GM12873 (cell line): ENCODE measurements around the gene VMAC.

Experiments
- CTCF ChIP-seq: IDR thresholded peaks from 2 replicates; pipeline ENCODE4 v1.5.1; 2012; ENCODE audit warnings: low read depth, mild to moderate bottlenecking, moderate library complexity, low read length, control low read depth; ENCODE audit not compliant: insufficient read depth; ENCODE audit errors: missing control alignments

Gene VMAC

DNA sequence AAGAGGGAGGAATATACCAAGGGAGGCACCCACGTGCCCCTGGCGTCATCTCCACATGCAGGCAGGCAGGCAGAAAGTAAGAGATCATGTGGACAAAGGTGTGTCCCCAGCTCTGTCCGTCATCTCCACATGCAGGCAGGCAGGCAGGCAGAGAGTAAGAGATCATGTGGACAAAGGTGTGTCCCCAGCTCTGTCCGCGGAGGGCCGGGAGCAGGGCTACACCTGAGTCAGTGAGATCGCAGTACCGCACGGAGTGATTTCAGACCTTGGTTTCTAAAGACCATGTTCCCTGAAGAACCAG lies 31.6 kb downstream of the VMAC start:
- no peak for TF ChIP-seq CTCF

DNA sequence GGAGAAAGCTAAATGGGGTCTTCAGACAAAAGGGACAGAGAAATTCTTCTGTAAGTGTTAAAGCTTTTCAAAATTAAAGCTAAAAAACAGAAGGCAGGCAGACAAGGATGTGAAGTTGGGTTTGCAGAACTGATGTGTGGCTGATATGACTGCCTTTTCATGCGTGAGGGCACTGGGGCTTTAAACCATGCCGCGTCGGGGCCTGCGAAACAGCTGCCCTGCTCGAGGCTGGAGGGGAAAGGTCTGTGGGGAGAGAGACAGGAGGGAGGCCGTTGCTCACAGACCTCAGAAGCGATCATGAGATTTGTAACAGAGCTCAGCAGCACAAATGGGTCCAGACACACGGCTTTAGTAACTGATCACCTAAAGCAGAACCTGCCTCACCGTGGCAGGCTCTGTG lies 32.9 kb downstream of the VMAC start:
- TF ChIP-seq CTCF: no peak

DNA sequence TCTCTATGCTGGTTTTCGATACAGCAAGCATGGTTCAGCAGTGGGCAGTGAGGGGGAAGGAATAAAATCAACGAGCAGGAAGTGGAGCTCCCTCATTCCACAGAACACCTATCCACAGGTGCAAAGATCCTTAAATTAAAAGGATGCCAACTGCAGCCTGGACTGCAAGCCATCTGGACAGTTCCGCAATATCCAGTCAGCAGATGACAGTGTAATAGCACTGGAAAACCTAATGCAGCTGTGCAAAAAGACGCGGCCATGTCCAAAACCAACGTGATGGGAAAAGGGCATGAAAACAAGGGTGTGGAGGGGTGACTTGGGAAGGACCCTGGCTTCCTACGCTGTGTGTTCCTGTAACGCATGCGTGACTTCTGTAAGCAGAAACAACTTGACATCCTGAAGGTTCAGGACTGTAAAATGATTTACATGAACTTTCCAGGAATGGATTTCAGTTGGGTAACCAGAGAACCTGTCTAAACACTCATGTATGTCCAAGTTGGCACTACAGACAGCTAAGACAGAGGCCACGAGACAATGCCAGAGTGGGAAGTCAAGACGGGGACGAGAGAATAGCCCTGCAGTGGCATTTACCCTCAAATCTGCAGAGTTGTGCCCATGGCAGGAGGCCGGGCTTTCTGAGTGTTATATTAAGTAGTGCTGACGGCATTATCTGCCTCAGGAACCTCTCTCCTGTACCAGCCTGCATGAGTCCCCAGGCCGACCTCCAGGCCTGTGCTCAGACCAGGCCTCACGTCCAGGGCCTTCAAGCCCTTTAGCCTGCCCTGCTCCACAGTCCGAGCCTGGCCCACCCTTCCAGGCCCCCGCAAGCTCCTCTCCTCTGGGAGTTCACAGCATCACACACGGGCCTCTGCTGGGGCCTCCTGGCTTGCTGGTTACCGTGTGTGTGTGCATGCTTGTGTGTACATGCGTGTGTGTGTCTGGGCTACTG lies 35.9 kb downstream of the VMAC start:
- no peak for TF ChIP-seq CTCF

- TF ChIP-seq CTCF: no peak
Observed at GRCh38 chr19:5941673-5942072, 37.0 kb downstream of the VMAC start.

DNA sequence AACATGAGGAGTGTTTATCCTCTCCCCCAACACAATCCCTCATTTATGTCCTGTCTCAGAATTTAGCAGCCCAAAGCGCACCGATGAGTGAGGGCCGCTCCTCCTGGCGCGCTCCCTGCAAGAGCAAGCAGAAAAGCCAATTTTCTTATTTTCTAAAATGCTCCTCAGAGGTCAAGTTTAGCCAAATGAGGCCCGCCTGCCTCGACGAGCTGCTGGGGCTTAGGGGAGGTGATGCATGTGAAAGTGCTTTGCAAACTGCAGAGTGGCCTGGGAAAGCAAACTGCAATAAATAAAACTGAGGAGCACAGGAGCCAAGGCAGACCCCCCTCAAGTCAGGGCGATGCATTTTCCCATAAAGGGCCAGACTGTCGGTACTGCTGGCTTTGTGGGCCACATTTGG lies 38.4 kb downstream of the VMAC start:
- TF ChIP-seq CTCF: no peak

GRCh38 chr19:5943623-5944022 lies 39.0 kb downstream of the VMAC start:
- no peak for TF ChIP-seq CTCF

DNA sequence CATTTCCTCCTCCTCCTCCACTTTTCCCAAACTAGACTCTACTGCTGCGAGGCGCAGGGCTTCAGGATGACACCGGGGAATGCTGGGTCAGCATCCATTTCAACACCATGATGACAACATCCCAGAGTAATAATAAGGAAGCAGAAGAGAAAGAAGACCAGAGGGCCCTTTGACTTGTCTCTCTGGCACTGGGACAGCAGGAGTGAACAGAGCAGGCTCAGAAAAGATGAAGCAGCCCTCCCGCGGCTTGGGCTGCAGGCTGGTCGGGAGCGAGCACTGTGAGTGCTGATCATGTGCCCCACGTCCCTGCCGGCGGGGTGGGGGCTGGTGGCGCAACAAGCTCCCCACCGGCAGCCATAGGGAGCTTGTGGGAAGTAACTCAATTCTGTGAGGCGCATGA lies 42.8 kb downstream of the VMAC start:
- no peak for TF ChIP-seq CTCF
